Liver (tissue), 2 donors: ENCODE results near the gene ZNF786.

Experiments
- TF ChIP-seq, protein P1 (sequence below): fragments of 150-350 bp; IDR thresholded peaks from 2 replicates; pipeline ENCODE4 v1.5.1; 2017; ENCODE audit warnings: improper control_type of control experiment, low read depth, low read length; ENCODE audit not compliant: missing input control
- TF ChIP-seq, protein P2 (sequence below): IDR thresholded peaks from 2 replicates; pipeline ENCODE4 v1.6.1; 2016; ENCODE audit warnings: antibody characterized with exemption, mild to moderate bottlenecking
- donor health status: healthy.

DNA sequence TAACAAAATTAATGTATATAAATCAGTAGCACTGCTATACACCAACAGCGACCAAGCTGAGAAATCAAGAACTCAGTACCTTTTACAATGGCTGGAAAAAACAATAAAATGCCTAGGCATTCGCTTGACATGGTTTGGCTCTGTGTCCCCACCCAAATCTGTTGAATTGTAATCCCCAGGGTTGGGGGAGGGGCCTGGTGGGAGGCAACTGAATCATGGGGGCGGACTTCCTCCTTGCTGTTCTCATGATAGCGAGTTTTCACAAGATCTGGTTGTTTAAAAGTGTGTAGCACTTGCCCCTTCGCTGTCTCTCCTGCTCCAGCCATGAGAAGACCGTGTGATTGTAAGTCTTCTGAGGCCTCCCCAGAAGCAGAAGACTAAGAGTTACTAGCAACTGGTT lies 8.6 kb downstream of the ZNF786 start:
- TF ChIP-seq, protein P1, sequence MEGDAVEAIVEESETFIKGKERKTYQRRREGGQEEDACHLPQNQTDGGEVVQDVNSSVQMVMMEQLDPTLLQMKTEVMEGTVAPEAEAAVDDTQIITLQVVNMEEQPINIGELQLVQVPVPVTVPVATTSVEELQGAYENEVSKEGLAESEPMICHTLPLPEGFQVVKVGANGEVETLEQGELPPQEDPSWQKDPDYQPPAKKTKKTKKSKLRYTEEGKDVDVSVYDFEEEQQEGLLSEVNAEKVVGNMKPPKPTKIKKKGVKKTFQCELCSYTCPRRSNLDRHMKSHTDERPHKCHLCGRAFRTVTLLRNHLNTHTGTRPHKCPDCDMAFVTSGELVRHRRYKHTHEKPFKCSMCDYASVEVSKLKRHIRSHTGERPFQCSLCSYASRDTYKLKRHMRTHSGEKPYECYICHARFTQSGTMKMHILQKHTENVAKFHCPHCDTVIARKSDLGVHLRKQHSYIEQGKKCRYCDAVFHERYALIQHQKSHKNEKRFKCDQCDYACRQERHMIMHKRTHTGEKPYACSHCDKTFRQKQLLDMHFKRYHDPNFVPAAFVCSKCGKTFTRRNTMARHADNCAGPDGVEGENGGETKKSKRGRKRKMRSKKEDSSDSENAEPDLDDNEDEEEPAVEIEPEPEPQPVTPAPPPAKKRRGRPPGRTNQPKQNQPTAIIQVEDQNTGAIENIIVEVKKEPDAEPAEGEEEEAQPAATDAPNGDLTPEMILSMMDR: no peak
- TF ChIP-seq, protein P2, sequence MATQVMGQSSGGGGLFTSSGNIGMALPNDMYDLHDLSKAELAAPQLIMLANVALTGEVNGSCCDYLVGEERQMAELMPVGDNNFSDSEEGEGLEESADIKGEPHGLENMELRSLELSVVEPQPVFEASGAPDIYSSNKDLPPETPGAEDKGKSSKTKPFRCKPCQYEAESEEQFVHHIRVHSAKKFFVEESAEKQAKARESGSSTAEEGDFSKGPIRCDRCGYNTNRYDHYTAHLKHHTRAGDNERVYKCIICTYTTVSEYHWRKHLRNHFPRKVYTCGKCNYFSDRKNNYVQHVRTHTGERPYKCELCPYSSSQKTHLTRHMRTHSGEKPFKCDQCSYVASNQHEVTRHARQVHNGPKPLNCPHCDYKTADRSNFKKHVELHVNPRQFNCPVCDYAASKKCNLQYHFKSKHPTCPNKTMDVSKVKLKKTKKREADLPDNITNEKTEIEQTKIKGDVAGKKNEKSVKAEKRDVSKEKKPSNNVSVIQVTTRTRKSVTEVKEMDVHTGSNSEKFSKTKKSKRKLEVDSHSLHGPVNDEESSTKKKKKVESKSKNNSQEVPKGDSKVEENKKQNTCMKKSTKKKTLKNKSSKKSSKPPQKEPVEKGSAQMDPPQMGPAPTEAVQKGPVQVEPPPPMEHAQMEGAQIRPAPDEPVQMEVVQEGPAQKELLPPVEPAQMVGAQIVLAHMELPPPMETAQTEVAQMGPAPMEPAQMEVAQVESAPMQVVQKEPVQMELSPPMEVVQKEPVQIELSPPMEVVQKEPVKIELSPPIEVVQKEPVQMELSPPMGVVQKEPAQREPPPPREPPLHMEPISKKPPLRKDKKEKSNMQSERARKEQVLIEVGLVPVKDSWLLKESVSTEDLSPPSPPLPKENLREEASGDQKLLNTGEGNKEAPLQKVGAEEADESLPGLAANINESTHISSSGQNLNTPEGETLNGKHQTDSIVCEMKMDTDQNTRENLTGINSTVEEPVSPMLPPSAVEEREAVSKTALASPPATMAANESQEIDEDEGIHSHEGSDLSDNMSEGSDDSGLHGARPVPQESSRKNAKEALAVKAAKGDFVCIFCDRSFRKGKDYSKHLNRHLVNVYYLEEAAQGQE: no peak
